ENCODE results near the gene WDR18. TPM values are rescaled to one million over a fixed set of nuclear protein-coding genes. Genes with fewer than 3 reads are reported as not detected.

WDR18 gene
- total RNA-seq, 1 donor from 2014 or later, result 66.5 TPM

DNA sequence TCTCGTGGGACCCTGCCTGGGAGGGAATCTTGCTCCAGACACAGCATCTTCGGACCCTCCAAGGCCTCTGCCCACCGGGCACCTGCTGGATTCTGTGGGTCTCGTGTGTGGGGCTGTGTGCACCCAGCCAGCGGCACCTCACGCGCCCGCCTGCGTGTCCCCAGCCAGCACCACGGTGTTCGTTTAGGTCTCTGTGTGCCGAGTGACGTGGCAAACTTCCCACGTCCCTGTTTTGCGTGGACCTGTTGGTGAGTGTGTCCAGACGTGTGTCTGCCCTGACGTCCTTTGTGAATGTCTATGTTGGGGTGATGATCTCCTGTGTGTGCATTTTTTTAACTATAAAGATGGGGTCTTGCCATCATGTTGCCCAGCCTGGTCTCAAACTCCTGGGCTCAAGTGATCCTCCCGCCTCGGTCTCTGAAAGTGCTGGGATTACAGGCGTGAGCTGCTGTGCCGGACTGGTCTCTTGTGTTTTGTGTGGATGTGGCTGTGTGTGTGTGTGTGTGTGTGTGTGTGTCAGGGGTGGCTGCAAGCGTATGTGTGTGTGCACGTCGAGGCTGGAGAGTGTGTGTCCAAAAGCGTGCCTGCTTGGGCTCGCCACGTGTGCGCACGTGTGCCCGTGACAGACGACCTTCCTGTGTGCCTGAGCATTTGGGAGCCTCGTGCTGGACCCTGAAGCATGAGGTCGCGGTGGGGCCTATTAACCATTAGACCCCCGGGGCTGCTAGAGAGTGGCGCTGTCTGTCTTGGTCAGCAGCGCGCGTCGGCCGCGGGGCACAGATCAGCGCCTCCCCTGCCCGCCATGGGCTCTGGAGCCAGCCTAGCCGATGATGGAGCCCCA, 42.6 kb upstream of the WDR18 start:
- DNase-seq (no peak), ATAC-seq (ENCODE audit: low read depth) (no peak)
- intact Hi-C loops (cut with micrococcal nuclease), result loop anchor here (1.0 kb wide), 1 partner anchor 16 kb away; no protein-coding TSS in a partner anchor
- Mint-ChIP-seq H3K9me3 (no peaks in the 10 kb centered on the region), H3K4me1 (peaks cover 43% of the 10 kb centered on the region), H3K27ac (peak overlapping the region; percentile 68), H3K27me3 (no peaks in the 10 kb centered on the region), H3K36me3 (ENCODE audit: low read depth) (peaks cover 16% of the 10 kb centered on the region), H3K4me3 (peak overlapping the region; percentile 75)
- ChIA-PET CTCF (interaction anchor here (0.6 kb wide), 1 partner anchor 11 kb away, joined by 3 read pairs; no protein-coding TSS in a partner anchor), POLR2A (interaction anchor here (0.9 to 3.1 kb wide), 3 partner anchors 8 to 303 kb away, joined by 4 to 9 read pairs (median 6); no protein-coding TSS in a partner anchor)
- TF ChIP-seq, protein P1, sequence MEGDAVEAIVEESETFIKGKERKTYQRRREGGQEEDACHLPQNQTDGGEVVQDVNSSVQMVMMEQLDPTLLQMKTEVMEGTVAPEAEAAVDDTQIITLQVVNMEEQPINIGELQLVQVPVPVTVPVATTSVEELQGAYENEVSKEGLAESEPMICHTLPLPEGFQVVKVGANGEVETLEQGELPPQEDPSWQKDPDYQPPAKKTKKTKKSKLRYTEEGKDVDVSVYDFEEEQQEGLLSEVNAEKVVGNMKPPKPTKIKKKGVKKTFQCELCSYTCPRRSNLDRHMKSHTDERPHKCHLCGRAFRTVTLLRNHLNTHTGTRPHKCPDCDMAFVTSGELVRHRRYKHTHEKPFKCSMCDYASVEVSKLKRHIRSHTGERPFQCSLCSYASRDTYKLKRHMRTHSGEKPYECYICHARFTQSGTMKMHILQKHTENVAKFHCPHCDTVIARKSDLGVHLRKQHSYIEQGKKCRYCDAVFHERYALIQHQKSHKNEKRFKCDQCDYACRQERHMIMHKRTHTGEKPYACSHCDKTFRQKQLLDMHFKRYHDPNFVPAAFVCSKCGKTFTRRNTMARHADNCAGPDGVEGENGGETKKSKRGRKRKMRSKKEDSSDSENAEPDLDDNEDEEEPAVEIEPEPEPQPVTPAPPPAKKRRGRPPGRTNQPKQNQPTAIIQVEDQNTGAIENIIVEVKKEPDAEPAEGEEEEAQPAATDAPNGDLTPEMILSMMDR (IDR thresholded peaks at IDR 0.05), result no peak

DNA sequence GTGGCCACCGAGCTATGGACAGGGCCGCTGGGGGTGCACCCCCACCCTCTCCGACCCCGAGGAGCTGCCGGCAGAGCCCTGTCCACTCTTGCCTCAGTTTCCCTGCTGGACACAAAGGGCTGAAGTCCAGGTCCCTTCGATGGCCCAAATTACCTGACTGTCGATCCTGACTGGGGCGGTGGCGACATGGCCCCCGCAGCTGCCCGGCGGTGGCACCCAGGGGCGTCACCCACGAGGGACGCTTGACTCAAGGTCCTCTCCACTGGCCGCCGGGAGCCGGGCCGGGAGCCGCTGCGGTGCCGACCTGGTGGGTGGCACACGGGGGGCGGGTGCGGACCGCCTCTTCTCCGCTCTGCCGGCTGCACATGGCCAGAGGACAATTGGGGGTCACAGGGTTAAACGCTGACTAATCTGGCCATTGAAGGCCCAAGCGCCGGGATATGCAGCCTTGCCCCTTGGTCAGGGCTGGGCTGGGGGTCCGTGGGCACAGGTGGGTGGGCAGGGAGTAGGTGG, 42.0 kb upstream of the WDR18 start:
- TF ChIP-seq, protein P1 (IDR thresholded peaks at IDR 0.05), result no peak
- intact Hi-C loops (cut with micrococcal nuclease), result no loop called here
- ChIA-PET CTCF (no interaction called here), POLR2A (interaction anchor here (0.9 kb wide), 1 partner anchor 9 kb away, joined by 4 read pairs; no protein-coding TSS in a partner anchor)
- H3K27ac Mint-ChIP-seq, result no peak overlapping the region
- DNase-seq (no peak), ATAC-seq (ENCODE audit: low read depth) (no peak)
- peaks cover 45% of the 10 kb centered on the region for H3K4me1 Mint-ChIP-seq
- no peaks in the 10 kb centered on the region for H3K27me3 Mint-ChIP-seq
- H3K36me3 Mint-ChIP-seq (ENCODE audit: low read depth), result peaks cover 14% of the 10 kb centered on the region
- H3K4me3 Mint-ChIP-seq, result no peak overlapping the region
- H3K9me3 Mint-ChIP-seq, result no peaks in the 10 kb centered on the region

DNA sequence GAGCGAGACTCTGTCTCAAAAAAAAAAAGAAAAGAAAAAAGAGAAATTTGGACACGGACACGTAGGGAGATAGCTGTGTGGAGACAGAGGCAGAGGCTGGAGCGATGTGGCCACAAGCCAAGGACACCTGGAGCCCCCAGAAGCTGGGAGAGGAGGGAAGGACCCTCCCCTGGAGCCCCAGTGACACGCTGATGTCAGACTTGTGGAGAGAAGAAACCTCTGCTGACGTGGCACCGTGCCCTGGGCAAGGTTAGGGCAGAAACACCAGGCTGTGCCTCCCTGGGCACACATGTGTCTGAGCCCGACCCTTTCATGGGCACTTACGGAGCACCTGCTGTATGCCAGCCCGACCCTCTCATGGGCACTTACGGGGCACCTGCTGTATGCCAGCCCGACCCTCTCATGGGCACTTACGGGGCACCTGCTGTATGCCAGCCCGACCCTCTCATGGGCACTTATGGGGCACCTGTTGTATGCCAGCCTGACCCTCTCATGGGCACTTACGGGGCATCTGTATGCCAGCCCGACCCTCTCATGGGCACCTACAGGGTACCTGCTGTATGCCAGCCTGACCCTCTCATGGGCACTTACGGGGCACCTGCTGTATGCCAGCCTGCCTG, 40.5 kb upstream of the WDR18 start:
- H3K36me3 Mint-ChIP-seq (ENCODE audit: low read depth), result peaks cover 12% of the 10 kb centered on the region
- ChIA-PET CTCF (interaction anchor here (0.7 kb wide), 1 partner anchor 20 kb away, joined by 3 read pairs; no protein-coding TSS in a partner anchor), POLR2A (interaction anchor here (0.6 to 2.3 kb wide), 3 partner anchors 11 to 40 kb away, joined by 3 to 9 read pairs (median 7); partner anchors contain the start of gene WDR18)
- no peaks in the 10 kb centered on the region for H3K9me3 Mint-ChIP-seq
- no peak overlapping the region for H3K27ac Mint-ChIP-seq
- H3K4me1 Mint-ChIP-seq, result peaks cover 47% of the 10 kb centered on the region
- H3K4me3 Mint-ChIP-seq, result no peak overlapping the region
- ATAC-seq (ENCODE audit: low read depth) (no peak), DNase-seq (no peak)
- no peaks in the 10 kb centered on the region for H3K27me3 Mint-ChIP-seq
- intact Hi-C loops (cut with micrococcal nuclease), result no loop called here
- TF ChIP-seq, protein P1 (IDR thresholded peaks at IDR 0.05), result no peak

DNA sequence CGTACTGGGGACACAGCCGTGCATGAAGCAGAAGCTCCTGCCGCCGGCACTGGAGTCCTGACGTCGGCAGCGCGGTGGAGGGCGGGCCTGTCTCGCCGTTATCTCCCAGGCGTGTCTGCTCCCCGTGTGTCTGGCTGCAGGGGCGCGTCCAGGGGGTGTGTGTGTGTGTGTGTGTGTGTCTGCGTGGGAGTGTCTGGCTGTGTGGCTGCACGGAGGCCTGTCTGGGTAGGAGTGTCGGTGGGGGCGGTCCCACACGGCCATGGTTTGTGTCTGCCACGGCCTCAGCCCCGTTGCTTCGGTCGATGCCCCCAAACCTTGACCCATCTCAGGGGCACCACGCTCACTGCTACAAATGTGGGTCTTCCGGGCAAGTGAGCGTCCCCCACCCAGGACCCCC, 40.0 kb upstream of the WDR18 start:
- ATAC-seq (ENCODE audit: low read depth) (no peak), DNase-seq (no peak)
- intact Hi-C loops (cut with micrococcal nuclease), result no loop called here
- Mint-ChIP-seq H3K36me3 (ENCODE audit: low read depth) (peaks cover 12% of the 10 kb centered on the region), H3K9me3 (no peaks in the 10 kb centered on the region), H3K4me3 (no peak overlapping the region), H3K4me1 (peaks cover 51% of the 10 kb centered on the region), H3K27me3 (no peaks in the 10 kb centered on the region), H3K27ac (no peak overlapping the region)
- POLR2A ChIA-PET, result interaction anchor here (0.6 to 2.3 kb wide), 4 partner anchors 11 to 80 kb away, joined by 3 to 7 read pairs (median 4); partner anchors contain the start of gene WDR18
- TF ChIP-seq, protein P1 (IDR thresholded peaks at IDR 0.05), result no peak
- CTCF ChIA-PET, result no interaction called here
